Measurements from ENCODE around the gene GIGYF2. TPM values are rescaled to one million over a fixed set of nuclear protein-coding genes. Genes with fewer than 3 reads are reported as not detected.

The GIGYF2 gene
- total RNA-seq, 1 donor from 2014 or later, result 72.3 TPM

GRCh38 chr2:232815569-232815968 is 118.4 kb downstream of the GIGYF2 start:
- H3K4me1 Mint-ChIP-seq (ENCODE audit: low read depth), result peaks cover 2% of the 10 kb centered on the region
- no peak for DNase-seq (ENCODE audit: low spot score, unreplicated experiment)
- H3K27ac Mint-ChIP-seq, result no peak overlapping the region
- no peaks in the 10 kb centered on the region for H3K9me3 Mint-ChIP-seq (ENCODE audit: low read depth)
- peaks cover 32% of the 10 kb centered on the region for H3K36me3 Mint-ChIP-seq (ENCODE audit: insufficient read depth)
- TF ChIP-seq, protein P1, sequence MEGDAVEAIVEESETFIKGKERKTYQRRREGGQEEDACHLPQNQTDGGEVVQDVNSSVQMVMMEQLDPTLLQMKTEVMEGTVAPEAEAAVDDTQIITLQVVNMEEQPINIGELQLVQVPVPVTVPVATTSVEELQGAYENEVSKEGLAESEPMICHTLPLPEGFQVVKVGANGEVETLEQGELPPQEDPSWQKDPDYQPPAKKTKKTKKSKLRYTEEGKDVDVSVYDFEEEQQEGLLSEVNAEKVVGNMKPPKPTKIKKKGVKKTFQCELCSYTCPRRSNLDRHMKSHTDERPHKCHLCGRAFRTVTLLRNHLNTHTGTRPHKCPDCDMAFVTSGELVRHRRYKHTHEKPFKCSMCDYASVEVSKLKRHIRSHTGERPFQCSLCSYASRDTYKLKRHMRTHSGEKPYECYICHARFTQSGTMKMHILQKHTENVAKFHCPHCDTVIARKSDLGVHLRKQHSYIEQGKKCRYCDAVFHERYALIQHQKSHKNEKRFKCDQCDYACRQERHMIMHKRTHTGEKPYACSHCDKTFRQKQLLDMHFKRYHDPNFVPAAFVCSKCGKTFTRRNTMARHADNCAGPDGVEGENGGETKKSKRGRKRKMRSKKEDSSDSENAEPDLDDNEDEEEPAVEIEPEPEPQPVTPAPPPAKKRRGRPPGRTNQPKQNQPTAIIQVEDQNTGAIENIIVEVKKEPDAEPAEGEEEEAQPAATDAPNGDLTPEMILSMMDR (IDR thresholded peaks at IDR 0.05; ENCODE audit: unreplicated experiment), result no peak
- no peak overlapping the region for H3K4me3 Mint-ChIP-seq (ENCODE audit: low read depth)
- no peaks in the 10 kb centered on the region for H3K27me3 Mint-ChIP-seq

DNA sequence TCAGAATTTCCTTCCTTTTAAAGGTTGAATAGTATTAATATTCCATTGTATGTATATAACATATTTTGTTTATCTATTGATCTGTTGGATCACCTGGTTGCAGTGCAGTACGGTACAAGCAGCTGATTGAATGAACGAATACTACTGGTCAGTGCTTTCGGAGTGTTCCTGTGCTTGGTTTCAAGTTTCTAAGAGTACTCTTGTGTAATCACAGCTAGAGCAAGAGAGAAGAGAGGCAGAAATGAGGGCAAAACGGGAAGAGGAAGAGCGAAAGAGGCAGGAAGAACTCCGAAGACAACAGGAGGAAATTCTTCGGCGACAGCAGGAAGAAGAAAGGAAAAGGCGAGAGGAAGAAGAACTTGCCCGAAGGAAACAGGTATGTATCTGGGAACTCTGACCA is 119.5 kb downstream of the GIGYF2 start:
- no peak for DNase-seq (ENCODE audit: low spot score, unreplicated experiment)
- H3K36me3 Mint-ChIP-seq (ENCODE audit: insufficient read depth), result peaks cover 31% of the 10 kb centered on the region
- no peak overlapping the region for H3K4me3 Mint-ChIP-seq (ENCODE audit: low read depth)
- H3K27me3 Mint-ChIP-seq, result no peaks in the 10 kb centered on the region
- peak overlapping the region; percentile 27 for H3K27ac Mint-ChIP-seq
- peaks cover 2% of the 10 kb centered on the region for H3K4me1 Mint-ChIP-seq (ENCODE audit: low read depth)
- no peaks in the 10 kb centered on the region for H3K9me3 Mint-ChIP-seq (ENCODE audit: low read depth)
- TF ChIP-seq, protein P1 (IDR thresholded peaks at IDR 0.05; ENCODE audit: unreplicated experiment), result no peak

DNA sequence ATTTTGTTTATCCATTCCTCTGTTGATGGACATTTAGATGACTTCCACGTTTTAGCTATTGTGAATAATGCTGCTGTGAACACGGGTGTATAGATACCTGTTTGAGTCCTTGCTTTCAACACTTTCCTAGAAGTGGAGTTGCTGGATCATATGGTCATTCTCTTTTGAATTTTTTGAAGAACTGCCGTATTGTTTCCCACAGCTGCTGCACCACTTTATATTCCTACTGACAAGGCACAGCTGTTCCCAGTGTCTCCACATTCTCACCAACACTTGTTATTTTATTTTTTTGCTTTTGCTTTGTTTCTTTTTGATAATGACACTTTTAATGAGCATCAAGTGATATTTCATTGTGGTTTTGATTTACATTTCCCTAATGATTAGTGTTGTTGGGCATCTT is 120.6 kb downstream of the GIGYF2 start:
- H3K36me3 Mint-ChIP-seq (ENCODE audit: insufficient read depth), result peaks cover 32% of the 10 kb centered on the region
- peaks cover 2% of the 10 kb centered on the region for H3K4me1 Mint-ChIP-seq (ENCODE audit: low read depth)
- H3K9me3 Mint-ChIP-seq (ENCODE audit: low read depth), result no peaks in the 10 kb centered on the region
- TF ChIP-seq, protein P1 (IDR thresholded peaks at IDR 0.05; ENCODE audit: unreplicated experiment), result no peak
- no peak overlapping the region for H3K27ac Mint-ChIP-seq
- no peaks in the 10 kb centered on the region for H3K27me3 Mint-ChIP-seq
- no peak for DNase-seq (ENCODE audit: low spot score, unreplicated experiment)
- no peak overlapping the region for H3K4me3 Mint-ChIP-seq (ENCODE audit: low read depth)

DNA sequence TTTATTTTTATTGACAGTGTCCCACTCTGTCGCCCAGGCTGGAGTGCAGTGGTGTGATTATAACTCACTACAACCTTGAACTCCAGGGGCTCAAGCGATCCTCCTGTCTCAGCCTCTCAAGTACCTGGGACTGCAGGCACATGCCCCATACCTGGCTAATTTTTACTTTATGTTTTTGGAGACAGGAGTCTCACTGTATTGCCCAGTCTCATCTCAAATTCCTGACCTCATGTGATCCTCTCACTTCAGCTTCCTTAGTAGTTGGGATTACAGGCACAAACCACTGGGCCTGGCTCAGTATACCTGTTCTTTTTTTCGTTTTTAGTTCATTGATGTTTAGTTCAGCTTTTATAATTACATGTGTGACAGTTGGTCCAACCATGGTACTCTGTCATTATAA is 132.9 kb downstream of the GIGYF2 start:
- TF ChIP-seq, protein P1 (IDR thresholded peaks at IDR 0.05; ENCODE audit: unreplicated experiment), result no peak
- Mint-ChIP-seq H3K36me3 (ENCODE audit: insufficient read depth) (peaks cover 27% of the 10 kb centered on the region), H3K4me3 (ENCODE audit: low read depth) (no peak overlapping the region), H3K27me3 (no peaks in the 10 kb centered on the region), H3K27ac (no peak overlapping the region), H3K9me3 (ENCODE audit: low read depth) (no peaks in the 10 kb centered on the region), H3K4me1 (ENCODE audit: low read depth) (peaks cover 1% of the 10 kb centered on the region)
- no peak for DNase-seq (ENCODE audit: low spot score, unreplicated experiment)

GRCh38 chr2:232831496-232831895 is 134.4 kb downstream of the GIGYF2 start:
- H3K27ac Mint-ChIP-seq, result no peak overlapping the region
- TF ChIP-seq, protein P1 (IDR thresholded peaks at IDR 0.05; ENCODE audit: unreplicated experiment), result no peak
- H3K36me3 Mint-ChIP-seq (ENCODE audit: insufficient read depth), result peaks cover 22% of the 10 kb centered on the region
- H3K27me3 Mint-ChIP-seq, result no peaks in the 10 kb centered on the region
- no peaks in the 10 kb centered on the region for H3K9me3 Mint-ChIP-seq (ENCODE audit: low read depth)
- H3K4me1 Mint-ChIP-seq (ENCODE audit: low read depth), result peaks cover 3% of the 10 kb centered on the region
- DNase-seq (ENCODE audit: low spot score, unreplicated experiment), result no peak
- no peak overlapping the region for H3K4me3 Mint-ChIP-seq (ENCODE audit: low read depth)
